ENCODE results near the gene MIEN1. TPM values are rescaled to one million over a fixed set of nuclear protein-coding genes. Genes with fewer than 3 reads are reported as not detected.

MIEN1 gene
- polyA plus RNA-seq, 2 of the 4 experiments (the other 2 are of a cell fraction): 63.9 to 85.5 TPM

DNA sequence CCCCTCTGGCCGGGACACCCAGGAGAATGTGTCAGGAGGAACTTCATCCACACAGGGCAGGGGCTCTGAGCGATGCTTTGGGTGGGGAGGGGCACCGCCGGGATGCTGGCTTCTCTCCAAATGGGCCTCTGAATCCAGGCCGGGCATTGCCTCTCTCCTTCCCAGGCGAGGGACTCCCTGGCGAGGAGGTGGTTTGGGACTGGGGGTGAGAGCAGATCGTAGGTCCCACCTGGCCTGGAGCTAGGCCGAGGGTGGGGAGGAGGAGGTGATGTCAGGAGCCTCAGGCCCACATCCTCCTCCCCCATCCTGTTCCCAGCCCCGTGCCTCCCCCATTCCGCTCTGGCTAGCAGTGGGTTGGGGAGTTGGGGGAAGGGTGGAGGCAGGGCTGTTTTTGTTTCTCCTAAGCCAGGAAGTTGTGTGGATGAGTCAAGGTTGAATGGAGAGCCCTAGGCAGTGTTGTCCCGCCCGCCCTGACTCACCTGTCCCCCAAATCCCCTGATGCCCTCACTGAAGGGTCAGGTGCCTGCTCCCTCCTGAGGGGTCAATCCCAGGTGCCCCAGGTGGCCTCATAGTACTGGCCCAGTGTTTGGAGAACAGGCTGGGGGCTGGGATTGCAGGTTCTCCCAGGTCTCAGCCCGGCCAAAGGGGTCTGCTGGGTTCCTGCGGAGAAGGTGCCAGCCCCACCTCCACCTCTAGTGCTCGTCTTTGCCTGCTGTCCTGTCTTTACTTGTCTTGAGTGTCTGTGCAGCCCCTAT lies 10.2 kb upstream of the MIEN1 start:
- POLR2A ChIA-PET: interaction anchor here (2.3 kb wide), 1 partner anchor 11 kb away, joined by 19 read pairs; the partner anchor contains the start of gene MIEN1
- TF ChIP-seq FOSL2 (IDR thresholded peaks at IDR 0.05) (peak; percentile 25; the same call in 1 of the 2 replicates), FOSL2 (CRISPR knock-in tag; IDR thresholded peaks at IDR 0.05) (no peak; the same call in 1 of the 2 replicates), ESRRA (IDR thresholded peaks at IDR 0.05; ENCODE audit: borderline replicate concordance, low read length) (no peak), MAZ (IDR thresholded peaks at IDR 0.05; ENCODE audit: borderline replicate concordance, low read depth, low read length) (no peak)
- Histone ChIP-seq H3K4me1 (peaks cover 40% of the 10 kb centered on the region), H3K4me2 (peak overlapping the region; percentile 99), H3K9me3 (no peaks in the 10 kb centered on the region), H3K27ac (peak overlapping the region; percentile 73 to 87), H3K4me3 (peak overlapping the region; percentile 63)
- peak; percentile 60 to 66 for DNase-seq (ENCODE audit: low read depth in 1 of 2, low spot score in 1 of 2)
- peak; percentile 7 for FAIRE-seq
- WGBS (ENCODE audit: missing lambda C conversion rate): 26% methylated on average over 13 of the region's 16 CpGs
- ATAC-seq: no peak; a peak in 1 of 6 replicates
- CTCF ChIA-PET: interaction anchor here (1.2 to 2.0 kb wide), 3 partner anchors 13 to 117 kb away, joined by 4 to 12 read pairs (median 7); no protein-coding TSS in a partner anchor

DNA sequence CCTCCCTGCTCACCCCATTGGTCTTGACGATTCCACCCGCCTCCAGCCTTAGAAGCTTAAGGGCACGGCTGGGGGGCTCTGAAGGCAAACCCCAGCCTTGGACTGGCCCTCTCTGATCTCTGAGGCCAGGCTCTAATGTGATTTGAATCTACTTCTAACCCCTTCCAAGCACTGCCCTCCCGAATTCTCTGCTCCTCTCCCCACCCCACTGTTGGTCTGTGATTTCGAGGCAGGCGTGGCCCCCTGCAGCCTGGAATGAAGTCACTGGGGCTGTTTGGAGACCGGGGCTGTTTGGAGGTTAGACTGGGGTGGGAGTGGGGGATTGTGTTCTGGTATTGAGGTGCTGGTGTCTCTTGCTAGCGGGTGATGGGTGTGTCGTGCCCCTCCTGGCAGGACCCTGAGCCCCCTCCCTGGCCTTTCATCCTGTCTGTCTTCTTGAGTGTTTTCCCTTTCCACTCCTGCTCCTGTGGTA lies 9.6 kb upstream of the MIEN1 start:
- 21% methylated on average over 9 of the region's 9 CpGs for WGBS (ENCODE audit: missing lambda C conversion rate)
- POLR2A ChIA-PET: interaction anchor here (0.8 to 2.3 kb wide), 2 partner anchors 10 to 52 kb away, joined by 4 to 19 read pairs; partner anchors contain the start of genes MIEN1 and PGAP3
- ATAC-seq: peak in 1 of 2 experiments; percentile 6; a peak in 3 of 6 replicates
- Histone ChIP-seq H3K4me2 (peak overlapping the region; percentile 99), H3K9me3 (no peaks in the 10 kb centered on the region), H3K27ac (peak overlapping the region; percentile 73 to 87), H3K4me1 (peaks cover 40% of the 10 kb centered on the region), H3K4me3 (peak overlapping the region; percentile 63)
- no peak for FAIRE-seq
- TF ChIP-seq, protein P1, sequence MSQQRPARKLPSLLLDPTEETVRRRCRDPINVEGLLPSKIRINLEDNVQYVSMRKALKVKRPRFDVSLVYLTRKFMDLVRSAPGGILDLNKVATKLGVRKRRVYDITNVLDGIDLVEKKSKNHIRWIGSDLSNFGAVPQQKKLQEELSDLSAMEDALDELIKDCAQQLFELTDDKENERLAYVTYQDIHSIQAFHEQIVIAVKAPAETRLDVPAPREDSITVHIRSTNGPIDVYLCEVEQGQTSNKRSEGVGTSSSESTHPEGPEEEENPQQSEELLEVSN (IDR thresholded peaks at IDR 0.05; ENCODE audit: borderline replicate concordance, low read depth): 0 out of 2 replicates have a peak, but pooled peaks have one; percentile 28
- TF ChIP-seq, protein P2, sequence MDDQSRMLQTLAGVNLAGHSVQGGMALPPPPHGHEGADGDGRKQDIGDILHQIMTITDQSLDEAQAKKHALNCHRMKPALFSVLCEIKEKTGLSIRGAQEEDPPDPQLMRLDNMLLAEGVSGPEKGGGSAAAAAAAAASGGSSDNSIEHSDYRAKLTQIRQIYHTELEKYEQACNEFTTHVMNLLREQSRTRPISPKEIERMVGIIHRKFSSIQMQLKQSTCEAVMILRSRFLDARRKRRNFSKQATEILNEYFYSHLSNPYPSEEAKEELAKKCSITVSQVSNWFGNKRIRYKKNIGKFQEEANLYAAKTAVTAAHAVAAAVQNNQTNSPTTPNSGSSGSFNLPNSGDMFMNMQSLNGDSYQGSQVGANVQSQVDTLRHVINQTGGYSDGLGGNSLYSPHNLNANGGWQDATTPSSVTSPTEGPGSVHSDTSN (IDR thresholded peaks at IDR 0.05): no peak
- TF ChIP-seq, protein P3, sequence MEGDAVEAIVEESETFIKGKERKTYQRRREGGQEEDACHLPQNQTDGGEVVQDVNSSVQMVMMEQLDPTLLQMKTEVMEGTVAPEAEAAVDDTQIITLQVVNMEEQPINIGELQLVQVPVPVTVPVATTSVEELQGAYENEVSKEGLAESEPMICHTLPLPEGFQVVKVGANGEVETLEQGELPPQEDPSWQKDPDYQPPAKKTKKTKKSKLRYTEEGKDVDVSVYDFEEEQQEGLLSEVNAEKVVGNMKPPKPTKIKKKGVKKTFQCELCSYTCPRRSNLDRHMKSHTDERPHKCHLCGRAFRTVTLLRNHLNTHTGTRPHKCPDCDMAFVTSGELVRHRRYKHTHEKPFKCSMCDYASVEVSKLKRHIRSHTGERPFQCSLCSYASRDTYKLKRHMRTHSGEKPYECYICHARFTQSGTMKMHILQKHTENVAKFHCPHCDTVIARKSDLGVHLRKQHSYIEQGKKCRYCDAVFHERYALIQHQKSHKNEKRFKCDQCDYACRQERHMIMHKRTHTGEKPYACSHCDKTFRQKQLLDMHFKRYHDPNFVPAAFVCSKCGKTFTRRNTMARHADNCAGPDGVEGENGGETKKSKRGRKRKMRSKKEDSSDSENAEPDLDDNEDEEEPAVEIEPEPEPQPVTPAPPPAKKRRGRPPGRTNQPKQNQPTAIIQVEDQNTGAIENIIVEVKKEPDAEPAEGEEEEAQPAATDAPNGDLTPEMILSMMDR (IDR thresholded peaks at IDR 0.05): no peak
- peak in 1 of 2 experiments; percentile 55 for DNase-seq (ENCODE audit: low read depth in 1 of 2, low spot score in 1 of 2)
- CTCF ChIA-PET: interaction anchor here (1.1 to 2.0 kb wide), 5 partner anchors 9 to 118 kb away, joined by 4 to 12 read pairs (median 6); partner anchors contain the start of gene MIEN1

DNA sequence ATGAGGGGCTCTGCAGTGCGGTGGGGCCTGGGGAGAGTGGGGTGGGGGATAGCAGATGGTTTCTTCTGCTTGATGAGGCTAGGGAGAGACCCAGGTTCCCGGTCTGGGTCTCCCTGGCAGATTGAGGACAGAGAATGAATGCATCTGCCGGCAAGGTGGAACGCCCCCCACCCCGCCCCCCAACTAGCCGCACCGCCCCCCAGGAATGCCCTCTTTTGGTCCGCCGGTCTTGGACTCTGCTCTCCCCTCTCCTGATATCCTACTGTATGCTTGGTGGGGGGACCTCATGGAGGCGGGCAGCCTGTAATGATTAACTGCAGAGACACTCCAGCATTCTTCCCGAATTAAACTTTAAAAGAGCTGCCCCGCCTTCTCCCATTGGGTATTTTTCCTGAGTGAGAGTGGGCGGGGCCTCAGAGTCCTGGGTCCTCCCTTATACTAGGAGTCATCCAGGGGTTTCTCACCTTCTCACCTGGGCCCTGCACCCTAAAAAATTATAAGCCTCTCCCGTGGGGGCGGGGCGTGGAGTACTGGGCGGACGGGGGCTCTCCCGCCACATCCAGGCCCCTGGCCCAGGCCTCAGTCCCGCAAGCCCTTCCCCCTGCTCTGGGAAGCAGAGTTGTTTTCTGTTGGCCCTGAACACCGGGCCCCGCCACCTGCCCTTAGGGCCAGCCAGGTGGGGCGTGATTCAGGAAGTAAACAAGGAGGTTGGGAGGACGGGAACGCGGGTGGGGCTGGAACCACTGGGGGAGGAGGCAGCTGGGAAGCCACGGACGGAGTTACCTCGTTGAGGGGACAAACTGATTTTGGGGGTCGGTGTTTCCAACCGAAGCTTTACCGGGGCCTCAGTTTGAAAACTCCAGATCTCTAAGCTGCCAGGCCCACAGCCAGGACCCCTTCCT lies 8.9 kb upstream of the MIEN1 start:
- Histone ChIP-seq H3K4me1 (peaks cover 40% of the 10 kb centered on the region), H3K27ac (peak overlapping the region; percentile 73 to 87), H3K9me3 (no peaks in the 10 kb centered on the region), H3K4me2 (peak overlapping the region; percentile 99), H3K4me3 (peak overlapping the region; percentile 63)
- WGBS (ENCODE audit: missing lambda C conversion rate): 4% methylated on average over 28 of the region's 32 CpGs
- DNase-seq (ENCODE audit: low read depth in 1 of 2, low spot score in 1 of 2) (peak; percentile 80 to 95), ATAC-seq (peak; percentile 44 to 69), FAIRE-seq (no peak)
- ChIA-PET POLR2A (interaction anchor here (0.7 to 2.3 kb wide), 4 partner anchors 9 to 134 kb away, joined by 4 to 19 read pairs (median 6); partner anchors contain the start of genes ERBB2, MIEN1 and PGAP3), CTCF (interaction anchor here (1.0 to 2.0 kb wide), 6 partner anchors 8 to 117 kb away, joined by 4 to 12 read pairs (median 6); partner anchors contain the start of gene MIEN1)
- no peak for TF ChIP-seq HDAC2 (IDR thresholded peaks at IDR 0.05)
- no peak for TF ChIP-seq POLR2AphosphoS2 (conservative IDR thresholded peaks at IDR 0.05; ENCODE audit: low read length)
- TF ChIP-seq, protein P4, sequence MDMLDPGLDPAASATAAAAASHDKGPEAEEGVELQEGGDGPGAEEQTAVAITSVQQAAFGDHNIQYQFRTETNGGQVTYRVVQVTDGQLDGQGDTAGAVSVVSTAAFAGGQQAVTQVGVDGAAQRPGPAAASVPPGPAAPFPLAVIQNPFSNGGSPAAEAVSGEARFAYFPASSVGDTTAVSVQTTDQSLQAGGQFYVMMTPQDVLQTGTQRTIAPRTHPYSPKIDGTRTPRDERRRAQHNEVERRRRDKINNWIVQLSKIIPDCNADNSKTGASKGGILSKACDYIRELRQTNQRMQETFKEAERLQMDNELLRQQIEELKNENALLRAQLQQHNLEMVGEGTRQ (IDR thresholded peaks at IDR 0.05): 0 out of 2 replicates have a peak, but pooled peaks have one; percentile 7
- no peak for TF ChIP-seq MYC (IDR thresholded peaks at IDR 0.05; ENCODE audit: borderline replicate concordance, low read length)
- 0 out of 2 replicates have a peak, but pooled peaks have one; percentile 43 for TF ChIP-seq FOSB (CRISPR knock-in tag; IDR thresholded peaks at IDR 0.05)
- TF ChIP-seq ZC3H11A (IDR thresholded peaks at IDR 0.05): no peak
- TF ChIP-seq CBX8 (IDR thresholded peaks at IDR 0.05): no peak
- TF ChIP-seq CEBPB (IDR thresholded peaks at IDR 0.05): no peak
- TF ChIP-seq MAZ (IDR thresholded peaks at IDR 0.05; ENCODE audit: borderline replicate concordance, low read depth, low read length): no peak
- TF ChIP-seq RAD21 (conservative IDR thresholded peaks at IDR 0.05 in 1 of 2, IDR thresholded peaks at IDR 0.05 in 1 of 2): no peak
- TF ChIP-seq, protein P5, sequence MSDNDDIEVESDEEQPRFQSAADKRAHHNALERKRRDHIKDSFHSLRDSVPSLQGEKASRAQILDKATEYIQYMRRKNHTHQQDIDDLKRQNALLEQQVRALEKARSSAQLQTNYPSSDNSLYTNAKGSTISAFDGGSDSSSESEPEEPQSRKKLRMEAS (IDR thresholded peaks at IDR 0.05): 0 out of 2 replicates have a peak, but pooled peaks have one; percentile 37
- TF ChIP-seq, protein P6, sequence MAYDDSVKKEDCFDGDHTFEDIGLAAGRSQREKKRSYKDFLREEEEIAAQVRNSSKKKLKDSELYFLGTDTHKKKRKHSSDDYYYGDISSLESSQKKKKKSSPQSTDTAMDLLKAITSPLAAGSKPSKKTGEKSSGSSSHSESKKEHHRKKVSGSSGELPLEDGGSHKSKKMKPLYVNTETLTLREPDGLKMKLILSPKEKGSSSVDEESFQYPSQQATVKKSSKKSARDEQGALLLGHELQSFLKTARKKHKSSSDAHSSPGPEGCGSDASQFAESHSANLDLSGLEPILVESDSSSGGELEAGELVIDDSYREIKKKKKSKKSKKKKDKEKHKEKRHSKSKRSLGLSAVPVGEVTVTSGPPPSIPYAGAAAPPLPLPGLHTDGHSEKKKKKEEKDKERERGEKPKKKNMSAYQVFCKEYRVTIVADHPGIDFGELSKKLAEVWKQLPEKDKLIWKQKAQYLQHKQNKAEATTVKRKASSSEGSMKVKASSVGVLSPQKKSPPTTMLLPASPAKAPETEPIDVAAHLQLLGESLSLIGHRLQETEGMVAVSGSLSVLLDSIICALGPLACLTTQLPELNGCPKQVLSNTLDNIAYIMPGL (CRISPR knock-in tag; IDR thresholded peaks at IDR 0.05; ENCODE audit: borderline replicate concordance): no peak
- TF ChIP-seq NPAS2 (CRISPR knock-in tag; IDR thresholded peaks at IDR 0.05; ENCODE audit: borderline replicate concordance): no peak
- no peak for TF ChIP-seq BHLHE40 (IDR thresholded peaks at IDR 0.05; ENCODE audit: low read depth, low read length)
- TF ChIP-seq EHMT2 (IDR thresholded peaks at IDR 0.05; ENCODE audit: low read depth): no peak

Measured in A549 (cell line).